OCI-LY3 (cell line): ENCODE results near the gene CYTH1.

Experiments used
- H2AFZ ChIP-seq: fragments of 200-600, 300-600 bp; shearing (Covaris generic); 2 replicates; pipeline ENCODE4 v1.6.0; 2014; ENCODE audit warnings: antibody characterized with exemption, low read depth, low read length
- H3K27ac ChIP-seq: fragments of 200-600, 300-600 bp; sonication (generic); 2 replicates; pipeline ENCODE4 v1.5.1; 2014; ENCODE audit warnings: mild to moderate bottlenecking, low read length, moderate library complexity, mixed read lengths
- H3K27me3 ChIP-seq: fragments of 200-600, 300-600 bp; sonication (generic); 2 replicates; pipeline ENCODE4 v1.6.1; 2014; ENCODE audit warnings: low read depth, low read length, mixed read lengths
- H3K36me3 ChIP-seq: fragments of 200-600, 300-600 bp; sonication (generic); replicated peaks from 2 replicates; pipeline ENCODE3; 2014; ENCODE audit warnings: low read depth, low read length, mixed read lengths
- H3K4me1 ChIP-seq: fragments of 300-600, 200-600 bp; sonication (generic); 2 replicates; pipeline ENCODE4 v1.6.1; 2014; ENCODE audit warnings: low read length, mixed read lengths
- H3K4me2 ChIP-seq: fragments of 200-600, 300-600 bp; sonication (generic); 2 replicates; pipeline ENCODE4 v1.6.1; 2014; ENCODE audit warnings: low read length, mixed read lengths
- H3K4me3 ChIP-seq: fragments of 300-600, 200-600 bp; sonication (generic); 2 replicates; pipeline ENCODE4 v1.5.1; 2014; ENCODE audit warnings: antibody characterized with exemption, mild to moderate bottlenecking, low read length, moderate library complexity
- H3K79me2 ChIP-seq: fragments of 300-600, 200-600 bp; shearing (Covaris generic); 2 replicates; pipeline ENCODE4 v1.6.1; 2014; ENCODE audit warnings: mild to moderate bottlenecking, low read length, mixed read lengths
- H3K9ac ChIP-seq: fragments of 300-600, 200-600 bp; shearing (Covaris generic); 2 replicates; pipeline ENCODE4 v1.6.0; 2014; ENCODE audit warnings: mild to moderate bottlenecking, low read length, moderate library complexity
- H3K9me3 ChIP-seq: fragments of 200-600, 300-600 bp; shearing (Covaris generic); 2 replicates; pipeline ENCODE4 v1.6.1; 2014; ENCODE audit warnings: low read length, mixed read lengths; ENCODE audit not compliant: insufficient read depth
- H4K20me1 ChIP-seq: fragments of 200-600, 300-600 bp; sonication (generic); 2 replicates; pipeline ENCODE4 v1.6.1; 2016; ENCODE audit warnings: low read length, mixed read lengths; ENCODE audit not compliant: insufficient read depth
- CTCF ChIP-seq: fragments of 200-600, 300-600 bp; sonication (generic); IDR thresholded peaks from 2 replicates; pipeline ENCODE4 v1.5.1; 2014; ENCODE audit warnings: antibody characterized with exemption, low read length, low read depth
- EZH2phosphoT487 ChIP-seq: fragments of 200-600 bp; shearing (Covaris generic); IDR thresholded peaks from 2 replicates; pipeline ENCODE4 v1.6.1; 2018; ENCODE audit warnings: antibody characterized with exemption, mixed run types, low read depth

The CYTH1 gene

GRCh38 chr17:78669975-78670518 lies 112.0 kb downstream of the CYTH1 start:
- TF ChIP-seq CTCF, result no peak
- TF ChIP-seq EZH2phosphoT487, result no peak
- Histone ChIP-seq H3K9ac (no peak overlapping the region), H3K27ac (no peak overlapping the region), H3K4me2 (no peak overlapping the region), H4K20me1 (no peaks in the 10 kb centered on the region), H3K79me2 (no peaks in the 10 kb centered on the region), H2AFZ (no peak overlapping the region), H3K27me3 (no peaks in the 10 kb centered on the region), H3K4me3 (no peak overlapping the region), H3K4me1 (peaks cover 10% of the 10 kb centered on the region), H3K36me3 (no peaks in the 10 kb centered on the region), H3K9me3 (no peaks in the 10 kb centered on the region)

- no peak overlapping the region for H3K4me2 ChIP-seq
- H4K20me1 ChIP-seq, result no peaks in the 10 kb centered on the region
- no peaks in the 10 kb centered on the region for H3K79me2 ChIP-seq
- H2AFZ ChIP-seq, result no peak overlapping the region
- peaks cover 10% of the 10 kb centered on the region for H3K4me1 ChIP-seq
- TF ChIP-seq CTCF (no peak), EZH2phosphoT487 (no peak)
- H3K27ac ChIP-seq, result no peak overlapping the region
- H3K27me3 ChIP-seq, result no peaks in the 10 kb centered on the region
- H3K9ac ChIP-seq, result no peak overlapping the region
- H3K36me3 ChIP-seq, result no peaks in the 10 kb centered on the region
- no peak overlapping the region for H3K4me3 ChIP-seq
- no peaks in the 10 kb centered on the region for H3K9me3 ChIP-seq
Observed at GRCh38 chr17:78669256-78669974, 112.7 kb downstream of the CYTH1 start.

- no peak for TF ChIP-seq CTCF
- TF ChIP-seq EZH2phosphoT487, result no peak
- H2AFZ ChIP-seq, result no peak overlapping the region
- no peaks in the 10 kb centered on the region for H3K27me3 ChIP-seq
- H3K4me2 ChIP-seq, result no peak overlapping the region
- H3K79me2 ChIP-seq, result no peaks in the 10 kb centered on the region
- H3K9me3 ChIP-seq, result no peaks in the 10 kb centered on the region
- H3K36me3 ChIP-seq, result no peaks in the 10 kb centered on the region
- peaks cover 10% of the 10 kb centered on the region for H3K4me1 ChIP-seq
- H3K9ac ChIP-seq, result no peak overlapping the region
- H3K27ac ChIP-seq, result no peak overlapping the region
- H3K4me3 ChIP-seq, result no peak overlapping the region
- H4K20me1 ChIP-seq, result no peaks in the 10 kb centered on the region
Observed at GRCh38 chr17:78668847-78669246, 113.2 kb downstream of the CYTH1 start.

- Histone ChIP-seq H3K79me2 (no peaks in the 10 kb centered on the region), H3K27ac (no peak overlapping the region), H3K4me1 (peaks cover 10% of the 10 kb centered on the region), H4K20me1 (no peaks in the 10 kb centered on the region), H2AFZ (no peak overlapping the region), H3K36me3 (no peaks in the 10 kb centered on the region), H3K4me3 (no peak overlapping the region), H3K9me3 (no peaks in the 10 kb centered on the region), H3K27me3 (no peaks in the 10 kb centered on the region), H3K9ac (no peak overlapping the region), H3K4me2 (no peak overlapping the region)
- TF ChIP-seq EZH2phosphoT487 (no peak), CTCF (no peak)
Observed at GRCh38 chr17:78667741-78668640, 114.1 kb downstream of the CYTH1 start.
